Right cardiac atrium (tissue), 5 donors: ENCODE results near the gene PTCHD1. TPM values are rescaled to one million over a fixed set of nuclear protein-coding genes. Genes with fewer than 3 reads are reported as not detected.

Source experiments
- ATAC-seq, 2 donors: fragments of 200-7000 bp; cut with Tn5 transposase; one replicate each; pipeline versions ENCODE4 v1.8.0 to v1.9.1; 2020; ENCODE audit warnings: moderate library complexity in 2 of 2, mild to moderate bottlenecking in 1 of 2
- DNase-seq, 3 donors: peaks; one replicate each; pipeline ENCODE4 v3.0.0-alpha.2; 2020
- H3K27ac ChIP-seq: one replicate; pipeline ENCODE4 v1.5.1; 2013; ENCODE audit warnings: mild to moderate bottlenecking, low read length, control low read depth, moderate library complexity
- H3K27me3 ChIP-seq: one replicate; pipeline ENCODE4 v1.6.1; 2013; ENCODE audit not compliant: control insufficient read depth, insufficient read depth
- H3K4me1 ChIP-seq: one replicate; pipeline ENCODE4 v1.6.1; 2013; ENCODE audit warnings: low read length; ENCODE audit not compliant: control insufficient read depth, insufficient read depth
- H3K4me3 ChIP-seq: one replicate; pipeline ENCODE4 v1.5.1; 2013; ENCODE audit warnings: low read length, control low read depth
- H3K9me3 ChIP-seq: one replicate; pipeline ENCODE4 v1.6.1; 2013; ENCODE audit warnings: low read length; ENCODE audit not compliant: control insufficient read depth
- WGBS: extraction: QIAGEN DNeasy Blood & Tissue Kit; methylation state at CpG from one replicate; pipeline ENCODE4 v1.1.7; 2013; 5-methylcytosine and 5-hydroxymethylcytosine counted together
- intact Hi-C, 4 donors: fragments of 100-400 bp; cut with DNase I; formaldehyde crosslinking; loops; one replicate each; pipeline versions ENCODE4 v1.11.0 to v1.14.0; 2022 to 2023
- long read RNA-seq, 4 donors: library from polyadenylated mRNA; unstranded; transcript quantifications; one replicate each; pipeline ENCODE4 v2.0.0, GENCODE V29; 2020 to 2021
- polyA plus RNA-seq: library from polyadenylated mRNA; stranded (reverse); fragments of 200-250 nt; gene quantifications from one replicate; pipeline ENCODE4 v1.2.3, GENCODE V29; 2013
- total RNA-seq, 4 donors: library from RNA; stranded (reverse); fragmentation: NEBNext Ultra II Directional; extraction: Animal tissue kit (Norgen Biotek cat#: 25700); gene quantifications; one replicate each; pipeline ENCODE4 v1.2.1, GENCODE V29; 2021
- donor health status: healthy with polysubstance abuse.
- donor health status: DM: no; HTN: yes; CAD: no.
- donor health status: DM: no; HTN: no; CAD: no.
- donor health status: DM: no; HTN: yes; CAD: no; lungs with severe emphysema.
- donor health status: DM: yes; HTN: yes; CAD: no.

The PTCHD1 gene
- total RNA-seq: under 1 TPM; 0.11 to 0.63 (median 0.26) TPM
- polyA plus RNA-seq: 0.09 TPM
- long read RNA-seq, donor 1, partial matches to known transcripts: 1 of 1 reads
- long read RNA-seq, donor 1, other reads (novel, unspliced or antisense): 0 of 1 reads
- long read RNA-seq, donor 2: 0 reads
- long read RNA-seq, donor 3: 0 reads
- long read RNA-seq, donor 4: 0 reads

GRCh38 chrX:23334848-23335599 lies at the start of gene PTCHD1:
Gene PTCHD1 (plus strand): TSS chrX:23334849. CDS start chrX:23334876, 27 bp downstream.
- Histone ChIP-seq H3K27me3 (no peaks in the 10 kb centered on the region), H3K9me3 (no peaks in the 10 kb centered on the region), H3K4me1 (peaks cover 1% of the 10 kb centered on the region), H3K4me3 (peak within 1 kb of the TSS; percentile 58), H3K27ac (no peak within 1 kb of the TSS)
- DNase-seq (peak in 1 of 3 donors; percentile 40), ATAC-seq (no peak)
- intact Hi-C loops: no loop called here
- WGBS: 2% methylated on average over 63 of the region's 64 CpGs

DNA sequence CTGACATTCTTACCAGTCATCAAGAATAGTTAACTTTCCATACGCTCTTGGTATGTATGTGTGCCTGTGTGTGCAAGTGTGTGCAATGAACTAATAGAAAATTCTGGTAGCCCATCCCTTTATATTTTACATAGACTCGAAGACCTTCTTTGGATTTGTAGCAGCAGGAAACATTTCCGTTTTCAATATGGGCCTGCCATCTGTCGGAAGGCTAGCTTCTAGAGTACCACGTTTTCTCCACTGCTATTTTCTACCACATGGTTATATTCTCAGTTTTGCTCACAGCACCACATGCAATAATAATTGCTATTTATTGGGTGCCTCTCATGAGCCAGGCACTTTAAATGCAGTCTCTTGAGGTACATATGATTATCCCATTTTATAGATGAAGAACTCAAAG lies 47.9 kb upstream of the PTCHD1 start:
- no peaks in the 10 kb centered on the region for H3K27me3 ChIP-seq
- H3K4me3 ChIP-seq: no peak overlapping the region
- 91% methylated on average over 5 of the region's 5 CpGs for WGBS
- no peak for DNase-seq
- no peak overlapping the region for H3K27ac ChIP-seq
- H3K9me3 ChIP-seq: no peaks in the 10 kb centered on the region
- intact Hi-C loops: no loop called here
- no peaks in the 10 kb centered on the region for H3K4me1 ChIP-seq
- ATAC-seq: no peak

- Histone ChIP-seq H3K27me3 (no peaks in the 10 kb centered on the region), H3K4me3 (no peak overlapping the region), H3K4me1 (no peaks in the 10 kb centered on the region), H3K27ac (no peak overlapping the region), H3K9me3 (no peaks in the 10 kb centered on the region)
- DNase-seq (no peak), ATAC-seq (no peak)
- intact Hi-C loops: no loop called here
- 85% methylated on average over 5 of the region's 5 CpGs for WGBS
Observed at GRCh38 chrX:23287191-23287725, 47.4 kb upstream of the PTCHD1 start.

DNA sequence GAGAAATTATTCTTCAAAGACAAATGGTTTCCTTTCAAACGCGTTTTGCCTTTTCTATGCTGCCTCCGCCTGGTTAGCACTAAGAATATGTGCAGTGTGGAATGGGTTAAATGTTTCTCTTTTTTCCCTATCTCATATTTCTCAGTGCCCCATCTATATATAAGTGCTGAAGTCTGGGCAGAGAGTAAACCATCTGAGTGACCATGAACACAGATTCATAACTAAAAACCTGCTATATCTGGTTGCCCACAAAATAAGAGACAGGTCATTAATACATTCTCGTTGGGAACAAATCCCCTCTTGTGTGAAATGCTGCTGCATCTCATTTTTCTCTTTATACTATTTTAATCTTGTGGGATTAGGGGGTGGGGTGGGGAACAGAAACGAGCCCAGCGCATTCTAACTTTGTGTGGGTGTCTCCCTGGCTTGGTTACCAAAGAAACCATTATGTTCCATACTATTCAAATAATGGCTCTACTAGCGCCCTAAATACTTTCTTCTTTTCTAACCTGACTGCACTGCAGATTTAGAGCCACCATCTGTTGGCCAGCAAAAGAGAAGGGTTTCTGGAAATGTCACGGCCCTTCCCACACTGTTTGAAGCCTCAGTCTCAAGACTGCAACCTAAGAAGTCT lies 42.2 kb upstream of the PTCHD1 start:
- DNase-seq (no peak), ATAC-seq (no peak)
- no peaks in the 10 kb centered on the region for H3K9me3 ChIP-seq
- no peak overlapping the region for H3K27ac ChIP-seq
- H3K4me1 ChIP-seq: no peaks in the 10 kb centered on the region
- H3K4me3 ChIP-seq: no peak overlapping the region
- intact Hi-C loops: no loop called here
- H3K27me3 ChIP-seq: no peaks in the 10 kb centered on the region
- 55% methylated on average over 8 of the region's 8 CpGs for WGBS

- 75% methylated on average over 8 of the region's 8 CpGs for WGBS
- Histone ChIP-seq H3K4me3 (no peak overlapping the region), H3K27ac (no peak overlapping the region)
Observed at GRCh38 chrX:23292988-23293651, 41.5 kb upstream of the PTCHD1 start.

DNA sequence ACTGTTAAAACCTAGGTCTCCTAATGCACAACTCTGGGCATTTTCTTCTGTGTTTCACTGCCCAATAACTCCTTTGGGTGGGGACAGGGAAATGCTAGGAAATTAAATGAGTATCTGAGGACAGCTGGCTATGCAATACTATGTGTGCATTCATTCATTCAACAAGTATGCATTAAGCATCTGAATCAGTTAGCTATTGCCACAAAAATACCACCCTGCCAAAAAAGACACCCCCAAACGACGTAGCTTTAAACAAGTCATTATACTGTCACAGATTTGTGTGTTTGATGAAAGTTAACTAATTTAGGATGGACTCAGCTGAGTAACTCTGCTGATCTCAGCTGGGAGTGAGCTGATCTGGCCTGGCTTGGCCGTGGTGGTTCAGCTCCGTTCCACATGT lies 29.8 kb upstream of the PTCHD1 start:
- no peaks in the 10 kb centered on the region for H3K4me1 ChIP-seq
- no peak overlapping the region for H3K27ac ChIP-seq
- H3K27me3 ChIP-seq: no peaks in the 10 kb centered on the region
- no peak for ATAC-seq
- intact Hi-C loops: no loop called here
- no peak for DNase-seq
- H3K4me3 ChIP-seq: no peak overlapping the region
- no peaks in the 10 kb centered on the region for H3K9me3 ChIP-seq
- WGBS: 89% methylated on average over 4 of the region's 4 CpGs

More at GRCh38 chrX:23292988-23293651, 41.5 kb upstream of the PTCHD1 start:
- H3K4me1 ChIP-seq: no peaks in the 10 kb centered on the region
- ATAC-seq (no peak), DNase-seq (no peak)
- intact Hi-C loops: no loop called here
- H3K9me3 ChIP-seq: no peaks in the 10 kb centered on the region
- H3K27me3 ChIP-seq: no peaks in the 10 kb centered on the region

DNA sequence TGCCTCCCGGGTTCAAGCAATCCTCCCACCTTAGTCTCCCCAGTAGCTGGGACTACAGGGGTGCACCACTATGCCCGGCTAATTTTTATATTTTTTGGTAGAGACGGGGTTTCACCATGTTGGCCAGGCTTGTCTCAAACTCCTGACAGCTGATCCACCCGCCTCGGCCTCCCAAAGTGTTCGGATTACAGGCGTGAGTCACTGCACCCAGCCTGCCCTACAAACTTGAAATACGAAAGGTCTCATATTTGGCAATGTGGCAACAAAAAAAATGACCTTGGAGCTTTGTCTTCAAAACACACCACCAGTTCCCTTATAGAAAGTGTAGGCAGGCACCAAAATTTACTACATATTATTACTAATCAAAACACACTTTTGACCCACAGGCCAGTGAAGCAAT lies 22.9 kb upstream of the PTCHD1 start:
- WGBS: 93% methylated on average over 8 of the region's 8 CpGs
- DNase-seq (no peak), ATAC-seq (no peak)
- intact Hi-C loops: no loop called here
- H3K4me1 ChIP-seq: no peaks in the 10 kb centered on the region
- H3K4me3 ChIP-seq: no peak overlapping the region
- no peaks in the 10 kb centered on the region for H3K9me3 ChIP-seq
- no peak overlapping the region for H3K27ac ChIP-seq
- H3K27me3 ChIP-seq: no peaks in the 10 kb centered on the region

DNA sequence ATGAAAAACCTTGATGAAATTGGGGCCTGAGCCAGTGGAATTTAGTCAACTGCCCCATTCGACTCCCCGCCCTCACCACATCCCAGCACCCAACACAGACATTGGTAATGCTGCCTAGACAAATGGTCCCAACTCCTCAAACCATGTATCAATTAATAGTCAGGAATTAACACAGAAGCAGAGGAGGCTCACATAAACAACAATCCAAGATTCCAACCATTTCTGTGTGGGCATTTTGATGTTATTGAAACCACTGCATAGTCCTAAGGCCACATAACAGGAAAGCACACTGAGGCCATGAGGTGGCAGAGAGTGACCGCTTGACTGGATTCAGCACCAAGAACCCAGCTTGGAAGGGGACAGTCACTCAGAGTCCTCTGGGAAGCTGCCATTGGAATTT lies 22.5 kb upstream of the PTCHD1 start:
- Histone ChIP-seq H3K4me3 (no peak overlapping the region), H3K4me1 (no peaks in the 10 kb centered on the region), H3K9me3 (no peaks in the 10 kb centered on the region), H3K27ac (no peak overlapping the region), H3K27me3 (no peaks in the 10 kb centered on the region)
- intact Hi-C loops: no loop called here
- ATAC-seq (no peak), DNase-seq (no peak)
- 91% methylated on average over 3 of the region's 3 CpGs for WGBS

GRCh38 chrX:23317799-23318724 lies 16.6 kb upstream of the PTCHD1 start:
- no peak overlapping the region for H3K4me3 ChIP-seq
- DNase-seq (no peak), ATAC-seq (no peak)
- WGBS: 45% methylated on average over 11 of the region's 11 CpGs
- intact Hi-C loops: no loop called here
- H3K27ac ChIP-seq: no peak overlapping the region
- no peaks in the 10 kb centered on the region for H3K4me1 ChIP-seq
- no peaks in the 10 kb centered on the region for H3K9me3 ChIP-seq
- no peaks in the 10 kb centered on the region for H3K27me3 ChIP-seq

- H3K9me3 ChIP-seq: no peaks in the 10 kb centered on the region
- H3K4me3 ChIP-seq: no peak overlapping the region
- intact Hi-C loops: no loop called here
- ATAC-seq (no peak), DNase-seq (no peak)
- H3K4me1 ChIP-seq: no peaks in the 10 kb centered on the region
- WGBS: 63% methylated on average over 2 of the region's 2 CpGs
- H3K27ac ChIP-seq: no peak overlapping the region
- no peaks in the 10 kb centered on the region for H3K27me3 ChIP-seq
Observed at GRCh38 chrX:23327104-23327503, 7.5 kb upstream of the PTCHD1 start.
